ENCODE data around the gene HLA-E. TPM values are rescaled to one million over a fixed set of nuclear protein-coding genes. Genes with fewer than 3 reads are reported as not detected.
"Not testable (repeated sequence)": the region's sequence is repeated elsewhere in the genome, so short reads cannot be mapped to it uniquely, and the experiment has no call there.

The HLA-E gene
- total and polyA plus RNA-seq, 8 donors: 65.7 to 158 (median 86.7) TPM

- intact Hi-C loops (cut with DNase I): no loop called here
- H3K36me3 ChIP-seq: peaks cover 0 to 4% (median 0%) of the 10 kb centered on the region in 3 donors
- ATAC-seq: no peak
- H3K4me1 ChIP-seq: no peaks in the 10 kb centered on the region
- no peaks in the 10 kb centered on the region for H3K27me3 ChIP-seq
- no peaks in the 10 kb centered on the region for H3K9me3 ChIP-seq
- H3K27ac ChIP-seq: no peak overlapping the region
- DNase-seq: no peak
- TF ChIP-seq CTCF (IDR thresholded peaks at IDR 0.05): no peak
- no peak overlapping the region for H3K4me3 ChIP-seq
- 67 to 78% methylated on average over 3 of the region's 3 CpGs for WGBS, 2 donors
- no peak for FAIRE-seq
Measured at GRCh38 chr6:30497714-30498113, 8.4 kb downstream of the HLA-E start.

DNA sequence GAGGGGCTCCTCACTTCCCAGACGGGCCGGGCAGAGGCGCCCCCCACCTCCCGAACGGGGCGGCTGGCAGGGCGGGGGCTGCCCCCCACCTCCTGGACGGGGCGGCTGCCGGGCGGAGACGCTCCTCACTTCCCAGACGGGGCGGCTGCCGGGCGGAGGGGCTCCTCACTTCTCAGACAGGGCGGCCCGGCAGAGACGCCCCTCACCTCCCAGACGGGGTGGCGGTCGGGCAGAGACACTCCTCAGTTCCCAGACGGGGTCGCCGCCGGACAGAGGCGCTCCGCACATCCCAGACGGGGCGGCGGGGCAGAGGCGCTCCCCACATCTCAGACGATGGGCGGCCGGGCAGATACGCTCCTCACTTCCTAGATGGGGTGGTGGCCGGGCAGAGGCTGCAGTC lies 9.4 kb downstream of the HLA-E start:
- FAIRE-seq; intact Hi-C loops (cut with DNase I); H3K27ac ChIP-seq; H3K36me3 ChIP-seq; ATAC-seq; DNase-seq; H3K9me3 ChIP-seq; H3K4me3 ChIP-seq; H3K4me1 ChIP-seq; H3K27me3 ChIP-seq: not testable (repeated sequence)
- WGBS, 2 donors: 87 to 89% methylated on average over 30 to 37 of the region's 37 CpGs

DNA sequence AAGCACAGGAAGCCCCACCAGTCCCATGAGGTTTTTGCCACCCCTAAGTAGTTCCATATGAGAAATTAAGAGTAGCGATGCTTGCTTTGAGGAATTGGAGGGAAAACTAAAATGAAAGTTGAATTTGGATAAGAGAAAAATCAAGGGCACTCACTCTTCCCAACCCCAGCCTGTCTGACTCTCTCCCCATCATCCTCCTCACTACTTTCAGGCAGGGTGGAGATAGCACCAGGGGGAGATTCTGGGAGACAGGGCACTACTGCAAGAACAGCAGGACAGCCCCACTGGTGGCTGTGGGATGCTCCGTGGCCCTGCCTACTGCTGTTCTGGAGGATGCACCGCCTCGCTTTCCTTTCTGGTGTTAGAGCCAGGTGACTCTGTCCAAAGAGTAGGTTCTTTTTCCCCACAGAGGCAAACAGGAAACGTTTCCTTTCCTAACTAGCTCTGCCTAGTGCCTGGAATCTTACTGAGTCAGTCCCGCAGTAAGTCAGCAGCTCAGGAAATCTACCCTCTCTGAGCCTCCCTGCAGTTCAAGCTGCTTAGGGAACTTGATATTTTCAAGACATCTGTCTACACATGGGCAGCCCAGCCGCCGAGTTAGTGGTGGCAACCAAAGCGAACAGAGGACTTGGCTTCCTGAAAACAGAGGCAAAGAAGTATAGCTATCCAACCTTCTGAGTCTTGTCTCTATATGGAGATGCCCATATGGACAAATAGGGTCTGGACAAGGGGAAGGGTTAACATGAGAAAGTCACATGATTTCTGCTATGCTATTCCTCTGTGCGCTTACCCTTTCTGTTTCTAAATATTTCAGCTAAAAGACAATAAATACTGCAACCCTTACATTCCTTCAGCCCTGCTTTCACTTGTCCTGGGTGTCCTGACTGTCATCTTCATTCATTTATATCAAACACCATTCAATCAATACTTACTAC lies 11.4 kb downstream of the HLA-E start:
- ATAC-seq: no peak
- intact Hi-C loops (cut with DNase I): no loop called here
- Histone ChIP-seq H3K27me3 (no peaks in the 10 kb centered on the region), H3K4me1 (no peaks in the 10 kb centered on the region), H3K27ac (no peak overlapping the region), H3K36me3 (no peaks in the 10 kb centered on the region), H3K4me3 (no peak overlapping the region), H3K9me3 (no peaks in the 10 kb centered on the region)
- TF ChIP-seq CTCF (IDR thresholded peaks at IDR 0.05): no peak
- no peak for FAIRE-seq
- DNase-seq: no peak
- 53 to 55% methylated on average over 10 of the region's 10 CpGs for WGBS, 2 donors

- peak overlapping the region in 1 of 4 donors; percentile 41 for H3K27ac ChIP-seq
Measured at GRCh38 chr6:30507849-30508827, 18.8 kb downstream of the HLA-E start.

More at GRCh38 chr6:30507849-30508827, 18.8 kb downstream of the HLA-E start:
- Histone ChIP-seq H3K36me3 (no peaks in the 10 kb centered on the region), H3K9me3 (no peaks in the 10 kb centered on the region), H3K4me1 (no peaks in the 10 kb centered on the region), H3K27me3 (no peaks in the 10 kb centered on the region), H3K4me3 (no peak overlapping the region)
- WGBS, 2 donors: 65 to 74% methylated on average over 5 of the region's 5 CpGs
- ATAC-seq: peak in 1 of 4 donors; percentile 39
- FAIRE-seq: no peak
- intact Hi-C loops (cut with DNase I): no loop called here
- no peak for DNase-seq
- TF ChIP-seq CTCF (IDR thresholded peaks at IDR 0.05): no peak

Data from pancreas (tissue), 10 donors.